Gastroesophageal sphincter (tissue), 3 donors: ENCODE results near the gene B3GAT1.

Experiments used
- CTCF ChIP-seq, 4 experiments: fragments of 200-600 bp in 2 of 4; fragments of 450-650 bp in 2 of 4; sonication (generic) in 1 of 4; IDR thresholded peaks; one replicate each; pipeline ENCODE4 v1.5.1; 2017 to 2019; ENCODE audit warnings: antibody characterized with exemption in 4 of 4, mild to moderate bottlenecking in 2 of 4, moderate library complexity in 2 of 4
- POLR2AphosphoS5 ChIP-seq: sonication (generic); formaldehyde crosslinking; IDR thresholded peaks from one replicate; pipeline ENCODE4 v1.6.1; 2017; ENCODE audit warnings: antibody characterized with exemption

GRCh38 chr11:134437821-134438220, 25.8 kb upstream of the B3GAT1 start:
- TF ChIP-seq CTCF (IDR thresholded peaks at IDR 0.05), result no peak
- TF ChIP-seq POLR2AphosphoS5, result no peak
